SK-N-SH (cell line): Measurements from ENCODE around the gene SFSWAP. TPM values are rescaled to one million over a fixed set of nuclear protein-coding genes. Genes with fewer than 3 reads are reported as not detected.

Source experiments
- CTCF ChIA-PET: fragments of 300-600, 350-600 bp; formaldehyde crosslinking; extraction: SDS; loops from one replicate; lab custom pipeline; 2021; lab: Yijun Ruan, JAX
- POLR2A ChIA-PET: fragments of 350-600 bp; sonication (Branson Sonifier 250); formaldehyde crosslinking; extraction: SDS; loops from one replicate; lab custom pipeline; 2020; ENCODE audit warnings: antibody characterized with exemption, inconsistent platforms; lab: Yijun Ruan, JAX
- DNase-seq: peaks from one replicate; pipeline ENCODE4 v3.0.0; 2012
- H2AFZ ChIP-seq: fragments of 200-600 bp; sonication (generic); 2 replicates; pipeline ENCODE4 v1.8.1; 2016; ENCODE audit warnings: antibody characterized with exemption, mild to moderate bottlenecking, low read depth
- H3F3A ChIP-seq: fragments of 200-600 bp; sonication (generic); replicated peaks from 2 replicates; pipeline ENCODE3; 2016; ENCODE audit warnings: antibody characterized with exemption, mild to moderate bottlenecking; ENCODE audit not compliant: insufficient read depth
- H3K27ac ChIP-seq, 2 experiments: fragments of 200-500 bp in 1 of 2; fragments of 200-600 bp in 1 of 2; sonication (Bioruptor generic) in 1 of 2; sonication (generic), shearing (Covaris generic) in 1 of 2; 2 replicates each; pipeline versions ENCODE4 v1.5.1 to v1.6.1; 2014 to 2016; ENCODE audit warnings: low read depth in 2 of 2, inconsistent platforms in 1 of 2, low read length in 1 of 2, mild to moderate bottlenecking in 1 of 2, mixed read lengths in 1 of 2
- H3K27me3 ChIP-seq: fragments of 200-600 bp; sonication (generic), shearing (Covaris generic); 2 replicates; pipeline ENCODE4 v1.6.1; 2016; ENCODE audit warnings: mixed run types; ENCODE audit not compliant: insufficient read depth
- H3K36me3 ChIP-seq, 2 experiments: fragments of 200-500 bp in 1 of 2; fragments of 200-600 bp in 1 of 2; sonication (Bioruptor generic) in 1 of 2; sonication (generic) in 1 of 2; replicated peaks in 1 of 2; 2 replicates each; pipeline versions ENCODE3 to v1.5.1; 2014 to 2016; ENCODE audit warnings: low read length in 1 of 2, mild to moderate bottlenecking in 1 of 2; ENCODE audit not compliant: insufficient read depth in 2 of 2, control insufficient read depth in 1 of 2
- H3K4me1 ChIP-seq, 2 experiments: fragments of 200-500 bp in 1 of 2; fragments of 200-600 bp in 1 of 2; sonication (Bioruptor generic) in 1 of 2; sonication (generic), shearing (Covaris generic) in 1 of 2; 2 replicates each; pipeline versions ENCODE4 v1.5.1 to v1.6.1; 2014 to 2016; ENCODE audit warnings: low read depth in 1 of 2, low read length in 1 of 2, mixed run types in 1 of 2; ENCODE audit not compliant: insufficient read depth in 2 of 2, control insufficient read depth in 1 of 2
- H3K4me2 ChIP-seq: fragments of 200-600 bp; sonication (generic), shearing (Covaris generic); 2 replicates; pipeline ENCODE4 v1.6.1; 2017; ENCODE audit warnings: mixed run types
- H3K4me3 ChIP-seq, 2 experiments: fragments of 200-500 bp in 1 of 2; fragments of 200-600 bp in 1 of 2; sonication (Bioruptor generic) in 1 of 2; sonication (generic), shearing (Covaris generic) in 1 of 2; 2 replicates each; pipeline versions ENCODE4 v1.5.1 to v1.8.1; 2014 to 2016; ENCODE audit warnings: low read depth in 2 of 2, inconsistent platforms in 1 of 2, low read length in 1 of 2, mild to moderate bottlenecking in 1 of 2, mixed read lengths in 1 of 2, moderate library complexity in 1 of 2
- H3K79me2 ChIP-seq: fragments of 200-600 bp; sonication (generic); 2 replicates; pipeline ENCODE4 v1.8.1; 2017; ENCODE audit warnings: mild to moderate bottlenecking; ENCODE audit not compliant: insufficient read depth
- H3K9ac ChIP-seq: fragments of 200-600 bp; sonication (generic); 2 replicates; pipeline ENCODE4 v1.6.1; 2017; ENCODE audit warnings: mixed run types
- H3K9me2 ChIP-seq: fragments of 200-600 bp; sonication (generic); 2 replicates; pipeline ENCODE4 v1.6.1; 2017; ENCODE audit warnings: mixed run types
- H3K9me3 ChIP-seq: fragments of 200-600 bp; sonication (generic); 2 replicates; pipeline ENCODE4 v1.6.1; 2017; ENCODE audit warnings: mixed run types, mild to moderate bottlenecking, moderate library complexity
- H4K20me1 ChIP-seq: fragments of 200-600 bp; sonication (generic); 2 replicates; pipeline ENCODE4 v1.6.1; 2017; ENCODE audit warnings: mild to moderate bottlenecking, mixed run types; ENCODE audit not compliant: insufficient read depth
- CHD2 ChIP-seq: fragments of 150-350 bp; IDR thresholded peaks from 2 replicates; pipeline ENCODE4 v1.6.1; 2018; ENCODE audit warnings: low read length; ENCODE audit not compliant: partially characterized antibody
- CTCF ChIP-seq: fragments of 200-600 bp; sonication (generic); IDR thresholded peaks from 2 replicates; pipeline ENCODE4 v1.6.1; 2017; ENCODE audit warnings: antibody characterized with exemption, mild to moderate bottlenecking, moderate library complexity
- FOSL2 ChIP-seq: IDR thresholded peaks from 2 replicates; pipeline ENCODE4 v1.4.0; 2012; ENCODE audit warnings: low read depth, mild to moderate bottlenecking, moderate library complexity, borderline replicate concordance
- FOXM1 ChIP-seq: IDR thresholded peaks from 2 replicates; pipeline ENCODE4 v1.4.0; 2012; ENCODE audit warnings: low read depth, mild to moderate bottlenecking
- IRF3 ChIP-seq: fragments of 150-350 bp; IDR thresholded peaks from 2 replicates; pipeline ENCODE4 v1.6.1; 2016; ENCODE audit warnings: mild to moderate bottlenecking, low read depth, low read length
- MEF2A ChIP-seq: IDR thresholded peaks from 2 replicates; pipeline ENCODE4 v1.4.0; 2012; ENCODE audit warnings: low read depth, borderline replicate concordance
- RCOR1 ChIP-seq: fragments of 150-350 bp; IDR thresholded peaks from 2 replicates; pipeline ENCODE4 v1.6.1; 2017; ENCODE audit warnings: antibody characterized with exemption, low read length
- REST ChIP-seq: IDR thresholded peaks from 2 replicates; pipeline ENCODE4 v1.6.1; 2012; ENCODE audit warnings: mild to moderate bottlenecking, low read depth, low read length, moderate library complexity
- RFX5 ChIP-seq: IDR thresholded peaks from 2 replicates; pipeline ENCODE4 v1.6.1; 2012; ENCODE audit warnings: mild to moderate bottlenecking, improper control_type of control experiment, low read length
- SMC3 ChIP-seq: IDR thresholded peaks from 2 replicates; pipeline ENCODE4 v1.6.1; 2012; ENCODE audit warnings: low read depth, low read length, improper control_type of control experiment
- TEAD4 ChIP-seq: IDR thresholded peaks from 2 replicates; pipeline ENCODE4 v1.4.0; 2012; ENCODE audit warnings: mild to moderate bottlenecking, borderline replicate concordance; ENCODE audit not compliant: insufficient read depth
- YY1 ChIP-seq: IDR thresholded peaks from 2 replicates; pipeline ENCODE4 v1.4.0; 2012; ENCODE audit warnings: low read depth, mild to moderate bottlenecking
- ZBTB33 ChIP-seq: IDR thresholded peaks from 2 replicates; pipeline ENCODE4 v1.4.0; 2012; ENCODE audit warnings: low read depth, borderline replicate concordance
- WGBS: methylation state at CpG from one replicate; pipeline ENCODE4 v1.1.6; 2017; ENCODE audit warnings: low lambda C conversion rate; 5-methylcytosine and 5-hydroxymethylcytosine counted together
- polyA plus RNA-seq, 3 experiments: library from polyadenylated mRNA; depleted of rRNA; stranded (reverse); fragments of >200 nt; gene quantifications; 2 replicates each; pipeline ENCODE4 v1.2.3, GENCODE V29; 2012

SFSWAP gene
- polyA plus RNA-seq, 1 of the 3 experiments (the other 2 are of a cell fraction): 27.9 TPM

- Histone ChIP-seq H3F3A (no peaks in the 10 kb centered on the region), H3K9me3 (no peaks in the 10 kb centered on the region), H3K36me3 (peaks cover 22 to 77% of the 10 kb centered on the region in 2 experiments), H4K20me1 (no peaks in the 10 kb centered on the region), H3K4me3 (no peak overlapping the region), H3K27me3 (no peaks in the 10 kb centered on the region), H3K4me2 (no peak overlapping the region), H3K9me2 (no peaks in the 10 kb centered on the region), H3K4me1 (no peaks in the 10 kb centered on the region), H3K27ac (no peak overlapping the region), H3K79me2 (peaks cover 7% of the 10 kb centered on the region; the same call in 1 of the 2 replicates), H2AFZ (no peak overlapping the region), H3K9ac (no peak overlapping the region)
- no peak for TF ChIP-seq SMC3
- no peak for TF ChIP-seq ZBTB33
- no peak for TF ChIP-seq REST
- TF ChIP-seq RFX5: no peak
- no peak for TF ChIP-seq YY1
- TF ChIP-seq MEF2A: no peak
- no peak for TF ChIP-seq IRF3
- no peak for TF ChIP-seq TEAD4
- TF ChIP-seq FOXM1: no peak
- TF ChIP-seq RCOR1: no peak
- no peak for TF ChIP-seq FOSL2
- TF ChIP-seq CHD2: no peak
- no peak for TF ChIP-seq CTCF
- ChIA-PET CTCF (no interaction called here), POLR2A (no interaction called here)
- DNase-seq: no peak
- WGBS: 94% methylated on average over 10 of the region's 10 CpGs
Measured at GRCh38 chr12:131771965-131772364, 61.1 kb downstream of the SFSWAP start.
